Ishikawa (cell line): ENCODE data around the gene CACNA1G.

Experiments
- CEBPB ChIP-seq: IDR thresholded peaks from 2 replicates; pipeline ENCODE4 v1.6.1; 2012
- CREB1 ChIP-seq: IDR thresholded peaks from 2 replicates; pipeline ENCODE4 v1.6.1; 2012; ENCODE audit warnings: low read depth
- EGR1 ChIP-seq: IDR thresholded peaks from 2 replicates; pipeline ENCODE4 v1.6.1; 2012
- EP300 ChIP-seq: IDR thresholded peaks from 2 replicates; pipeline ENCODE4 v1.6.1; 2012; ENCODE audit warnings: borderline replicate concordance
- FOXM1 ChIP-seq: IDR thresholded peaks from 2 replicates; pipeline ENCODE4 v1.6.1; 2012; ENCODE audit warnings: low read depth, borderline replicate concordance
- MAX ChIP-seq: IDR thresholded peaks from 2 replicates; pipeline ENCODE4 v1.6.1; 2012
- NFIC ChIP-seq: IDR thresholded peaks from 2 replicates; pipeline ENCODE4 v1.6.1; 2012
- RAD21 ChIP-seq: IDR thresholded peaks from 2 replicates; pipeline ENCODE4 v1.6.1; 2012; ENCODE audit warnings: low read depth
- REST ChIP-seq: IDR thresholded peaks from 2 replicates; pipeline ENCODE4 v1.6.1; 2012; ENCODE audit warnings: low read depth, mild to moderate bottlenecking
- TAF1 ChIP-seq: IDR thresholded peaks from 2 replicates; pipeline ENCODE4 v1.6.1; 2012; ENCODE audit warnings: low read depth, mild to moderate bottlenecking
- TCF12 ChIP-seq: IDR thresholded peaks from 2 replicates; pipeline ENCODE4 v1.6.1; 2012; ENCODE audit warnings: low read depth
- TEAD4 ChIP-seq: IDR thresholded peaks from 2 replicates; pipeline ENCODE4 v1.6.1; 2012
- USF1 ChIP-seq: IDR thresholded peaks from 2 replicates; pipeline ENCODE4 v1.6.1; 2012
- YY1 ChIP-seq: IDR thresholded peaks from 2 replicates; pipeline ENCODE4 v1.6.1; 2012; ENCODE audit warnings: low read depth
- ZBTB7A ChIP-seq: IDR thresholded peaks from 2 replicates; pipeline ENCODE4 v1.6.1; 2012; ENCODE audit warnings: low read depth

The CACNA1G gene

GRCh38 chr17:50645748-50646682 is 85.5 kb downstream of the CACNA1G start:
- TF ChIP-seq YY1 (no peak), EGR1 (no peak), RAD21 (no peak), ZBTB7A (no peak)

- no peak for TF ChIP-seq EP300
- TF ChIP-seq CEBPB: no peak
- no peak for TF ChIP-seq USF1
- no peak for TF ChIP-seq CREB1
- no peak for TF ChIP-seq TCF12
- no peak for TF ChIP-seq ZBTB7A
These were observed 86.7 kb downstream of the CACNA1G start for GRCh38 chr17:50647187-50647586.

- TF ChIP-seq EGR1 (no peak), YY1 (no peak), TEAD4 (no peak), RAD21 (no peak), NFIC (no peak), CREB1 (no peak), TCF12 (no peak), CEBPB (no peak), TAF1 (no peak), REST (no peak), ZBTB7A (no peak), FOXM1 (no peak)
These were observed 88.8 kb downstream of the CACNA1G start for GRCh38 chr17:50649042-50649908.

- TF ChIP-seq ZBTB7A: no peak
- no peak for TF ChIP-seq MAX
- TF ChIP-seq TCF12: no peak
- no peak for TF ChIP-seq TAF1
- TF ChIP-seq YY1: no peak
- no peak for TF ChIP-seq EGR1
- TF ChIP-seq REST: no peak
- no peak for TF ChIP-seq TEAD4
- no peak for TF ChIP-seq NFIC
- TF ChIP-seq USF1: no peak
- TF ChIP-seq CREB1: no peak
- no peak for TF ChIP-seq RAD21
These were observed 91.1 kb downstream of the CACNA1G start for GRCh38 chr17:50651661-50652060.

- no peak for TF ChIP-seq CREB1
These were observed 93.2 kb downstream of the CACNA1G start for GRCh38 chr17:50653738-50654137.

- TF ChIP-seq FOXM1 (no peak), YY1 (no peak), TCF12 (no peak), TEAD4 (no peak), CREB1 (no peak), ZBTB7A (no peak), CEBPB (no peak), NFIC (no peak), MAX (no peak), USF1 (no peak), EGR1 (no peak), TAF1 (no peak)
These were observed 96.0 kb downstream of the CACNA1G start for GRCh38 chr17:50656509-50656908.
